NK-92 (cell line): Measurements from ENCODE around the gene PPP1R3F.

Experiments
- DNase-seq: peaks from one replicate; lab custom pipeline; 2025; ENCODE audit not compliant: unreplicated experiment; lab: John Stamatoyannopoulos, UW

Gene PPP1R3F

GRCh38 chrX:49269767-49270248 is at the start of gene PPP1R3F:
Gene PPP1R3F (plus strand): TSS chrX:49269793. CDS start chrX:49269870, 77 bp downstream.
- DNase-seq = no peak

- DNase-seq = no peak
Measured at GRCh38 chrX:49220100-49220499, 49.5 kb upstream of the PPP1R3F start.

DNA sequence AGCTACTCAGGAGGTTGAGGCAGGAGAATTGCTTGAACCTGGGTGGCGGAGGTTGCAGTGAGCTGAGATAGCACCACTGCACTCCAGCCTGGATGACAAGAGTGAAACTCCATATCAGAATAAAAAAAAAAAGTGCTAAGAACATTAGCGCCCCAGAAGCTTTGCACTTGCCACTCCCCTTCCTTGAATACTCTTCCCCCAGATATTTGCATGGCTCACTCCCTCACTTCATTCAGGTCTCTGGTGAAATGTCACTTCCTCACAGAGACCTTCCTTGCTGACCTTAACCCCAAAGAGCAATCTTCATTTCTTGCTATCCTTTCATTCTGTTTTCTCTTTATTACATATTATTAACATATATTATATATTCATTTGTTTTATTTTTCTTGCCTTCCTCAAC is 47.7 kb upstream of the PPP1R3F start:
- no peak for DNase-seq

DNA sequence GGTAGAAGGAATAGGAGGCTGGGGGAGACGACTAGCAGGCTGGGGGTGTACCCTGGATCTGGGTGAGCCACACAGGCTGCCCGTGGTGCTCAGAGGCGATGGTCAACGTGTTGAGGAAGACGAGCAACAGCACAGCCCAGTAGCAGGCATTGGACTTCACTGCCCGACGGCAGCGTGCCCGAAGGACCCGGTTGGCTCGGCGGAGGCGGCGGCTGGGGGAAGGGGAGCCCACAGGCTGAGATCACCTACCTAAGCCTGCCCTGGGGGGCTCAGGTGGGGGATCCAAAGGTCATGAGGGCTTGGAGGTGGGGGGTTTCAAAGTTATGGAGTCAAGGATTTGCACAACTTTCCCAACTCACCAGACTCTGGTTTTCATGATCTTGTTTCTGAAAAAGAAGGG is 43.7 kb upstream of the PPP1R3F start:
- DNase-seq = no peak

DNA sequence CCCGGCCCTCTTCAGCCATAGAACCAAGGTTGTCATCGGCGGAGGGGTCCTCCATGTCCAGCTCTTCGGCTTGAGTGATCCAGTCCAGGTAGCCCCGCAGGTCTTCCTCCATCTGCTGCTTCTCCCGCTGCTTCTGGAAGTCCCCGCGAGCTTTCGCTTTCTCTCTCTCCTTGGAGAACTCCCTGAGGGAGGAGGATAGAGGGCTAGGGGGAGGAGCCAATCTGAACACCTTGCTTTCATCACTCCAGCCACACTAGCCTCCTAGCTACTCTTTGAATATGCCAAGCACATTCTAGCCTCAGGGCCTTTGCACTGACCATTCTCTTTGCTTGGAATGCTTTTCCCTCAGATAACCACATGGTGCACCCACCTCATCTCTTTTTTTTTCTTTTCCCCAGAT is 42.6 kb upstream of the PPP1R3F start:
- no peak for DNase-seq

DNA sequence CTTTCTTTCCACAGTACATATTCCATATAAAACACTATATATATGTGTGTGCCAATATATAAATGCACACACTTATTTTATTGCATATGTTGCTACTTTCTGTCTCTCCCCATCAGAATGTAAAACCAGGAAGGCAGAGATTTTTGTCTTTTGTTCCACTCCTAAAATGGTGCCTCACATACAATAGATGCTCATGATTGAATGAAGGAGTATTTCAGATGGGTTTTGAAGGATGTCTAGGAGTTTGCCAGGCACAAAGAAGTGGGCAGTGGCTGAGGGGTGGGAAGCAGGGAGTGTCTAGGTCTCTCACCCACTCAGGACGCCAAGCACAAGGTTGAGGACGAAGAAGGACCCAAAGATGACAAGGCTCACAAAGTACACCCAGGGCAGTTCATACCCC is 41.9 kb upstream of the PPP1R3F start:
- no peak for DNase-seq

- DNase-seq = no peak
Measured at GRCh38 chrX:49228185-49228584, 41.4 kb upstream of the PPP1R3F start.

- no peak for DNase-seq
Measured at GRCh38 chrX:49230500-49231232, 38.9 kb upstream of the PPP1R3F start.

- DNase-seq = no peak
Measured at GRCh38 chrX:49231333-49232000, 38.1 kb upstream of the PPP1R3F start.

DNA sequence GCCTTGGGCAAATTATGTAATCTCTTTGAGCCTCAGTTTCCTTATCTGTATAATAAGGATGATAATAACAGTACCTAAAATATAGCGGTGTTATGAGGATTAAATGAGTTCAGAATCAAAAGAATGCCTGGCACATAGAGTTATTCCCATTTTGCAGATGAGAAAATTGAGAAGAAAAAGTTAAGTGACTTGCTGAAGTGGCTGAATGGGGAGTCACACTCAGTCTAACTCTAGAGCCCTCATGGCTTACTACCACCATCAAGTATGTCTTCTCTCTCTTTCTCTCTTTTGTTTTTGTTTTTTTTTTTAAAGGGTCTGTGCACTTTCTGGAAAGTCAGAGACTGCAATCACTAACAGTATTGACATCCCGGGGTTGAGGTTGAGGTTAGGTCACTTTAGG is 37.1 kb upstream of the PPP1R3F start:
- no peak for DNase-seq

GRCh38 chrX:49233176-49233575 is 36.4 kb upstream of the PPP1R3F start, which contains the start of gene CACNA1F:
Gene CACNA1F (minus strand): TSS chrX:49233340. CDS start chrX:49233309, 31 bp downstream.
- no peak for DNase-seq

- DNase-seq = no peak
Measured at GRCh38 chrX:49233887-49234555, 35.6 kb upstream of the PPP1R3F start.

- DNase-seq = no peak
Measured at GRCh38 chrX:49237060-49237459, 32.5 kb upstream of the PPP1R3F start.

- DNase-seq = no peak
Measured at GRCh38 chrX:49238735-49239134, 30.9 kb upstream of the PPP1R3F start.

DNA sequence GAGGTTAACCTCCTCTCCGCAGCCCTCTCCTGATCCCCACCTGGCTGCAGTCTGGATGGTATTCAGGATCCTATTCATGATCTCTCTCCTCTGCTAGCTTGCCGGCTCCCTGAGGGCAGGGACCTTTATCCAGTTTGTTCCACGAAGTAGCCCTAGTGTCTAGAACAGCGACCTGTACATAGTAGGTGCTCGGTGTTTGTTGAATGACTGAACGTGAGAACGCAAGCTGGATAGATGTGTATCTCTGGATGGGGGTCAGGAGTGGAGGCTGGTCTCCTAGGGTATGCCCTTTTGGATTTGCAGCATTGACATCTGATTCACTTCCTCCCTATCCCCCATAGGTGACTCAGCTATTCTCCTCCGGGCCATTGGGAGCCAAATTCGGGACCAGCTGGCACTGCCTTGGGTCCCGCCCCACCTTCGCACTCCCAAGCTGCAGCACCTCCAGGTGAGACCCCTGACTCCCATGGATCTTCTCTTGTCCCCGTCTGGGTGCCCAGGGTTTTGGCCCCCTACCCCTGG is 27.0 kb upstream of the PPP1R3F start:
- no peak for DNase-seq

DNA sequence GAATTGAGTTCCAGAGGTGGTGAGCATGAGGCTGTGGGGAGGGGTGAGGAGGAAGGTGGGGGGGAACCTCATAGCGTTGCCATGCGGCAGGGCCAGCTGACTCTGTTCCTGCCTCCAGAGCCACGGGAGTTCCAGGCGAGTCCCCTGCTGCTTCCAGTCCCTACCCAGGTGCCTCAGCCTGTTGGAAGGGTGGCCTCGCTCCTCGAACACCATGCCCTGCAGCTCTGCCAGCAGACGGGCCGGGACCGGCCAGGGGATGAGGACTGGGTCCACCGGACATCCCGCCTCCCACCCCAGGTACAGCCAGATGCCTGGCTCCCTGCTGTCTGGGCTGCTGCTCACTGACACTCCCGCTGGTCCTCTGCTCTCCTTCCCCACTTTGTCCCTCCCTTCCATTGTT is 26.4 kb upstream of the PPP1R3F start:
- no peak for DNase-seq

- no peak for DNase-seq
Measured at GRCh38 chrX:49244207-49244606, 25.4 kb upstream of the PPP1R3F start.

DNA sequence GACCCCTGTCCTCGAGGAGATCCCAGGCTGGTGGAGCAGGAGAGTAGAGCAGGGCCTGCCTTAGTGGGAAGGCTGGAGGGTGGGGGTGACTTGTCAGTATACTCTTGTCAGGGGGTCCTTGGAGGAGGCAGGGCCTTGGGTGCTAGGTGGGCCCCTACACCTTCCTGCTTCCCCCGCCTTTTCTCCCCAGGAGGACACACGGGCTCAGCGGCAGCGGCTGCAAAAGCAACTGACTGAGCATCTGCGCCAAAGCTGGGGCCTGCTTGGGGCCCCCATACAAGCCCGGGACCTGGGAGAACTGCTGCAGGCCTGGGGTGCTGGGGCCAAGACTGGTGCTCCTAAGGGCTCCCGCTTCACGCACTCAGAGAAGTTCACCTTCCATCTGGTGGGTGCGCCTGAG is 23.1 kb upstream of the PPP1R3F start:
- DNase-seq = no peak

DNA sequence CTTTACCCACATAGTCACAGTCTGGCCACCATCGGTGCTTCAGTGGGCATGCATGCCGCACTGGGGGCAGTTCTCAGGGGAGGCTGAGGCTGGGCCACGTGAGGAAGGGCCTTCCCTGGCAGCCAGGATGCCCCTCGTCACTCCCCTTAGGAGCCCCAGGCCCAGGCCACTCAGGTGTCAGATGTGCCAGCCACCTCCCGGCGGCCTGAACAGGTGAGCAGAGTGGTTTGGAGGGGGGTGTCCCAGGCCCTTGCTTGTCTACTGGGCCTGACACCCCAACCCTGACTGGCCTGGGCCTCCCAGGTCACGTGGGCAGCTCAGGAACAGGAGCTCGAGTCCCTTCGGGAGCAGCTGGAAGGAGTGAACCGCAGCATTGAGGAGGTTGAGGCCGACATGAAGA is 22.2 kb upstream of the PPP1R3F start:
- no peak for DNase-seq

DNA sequence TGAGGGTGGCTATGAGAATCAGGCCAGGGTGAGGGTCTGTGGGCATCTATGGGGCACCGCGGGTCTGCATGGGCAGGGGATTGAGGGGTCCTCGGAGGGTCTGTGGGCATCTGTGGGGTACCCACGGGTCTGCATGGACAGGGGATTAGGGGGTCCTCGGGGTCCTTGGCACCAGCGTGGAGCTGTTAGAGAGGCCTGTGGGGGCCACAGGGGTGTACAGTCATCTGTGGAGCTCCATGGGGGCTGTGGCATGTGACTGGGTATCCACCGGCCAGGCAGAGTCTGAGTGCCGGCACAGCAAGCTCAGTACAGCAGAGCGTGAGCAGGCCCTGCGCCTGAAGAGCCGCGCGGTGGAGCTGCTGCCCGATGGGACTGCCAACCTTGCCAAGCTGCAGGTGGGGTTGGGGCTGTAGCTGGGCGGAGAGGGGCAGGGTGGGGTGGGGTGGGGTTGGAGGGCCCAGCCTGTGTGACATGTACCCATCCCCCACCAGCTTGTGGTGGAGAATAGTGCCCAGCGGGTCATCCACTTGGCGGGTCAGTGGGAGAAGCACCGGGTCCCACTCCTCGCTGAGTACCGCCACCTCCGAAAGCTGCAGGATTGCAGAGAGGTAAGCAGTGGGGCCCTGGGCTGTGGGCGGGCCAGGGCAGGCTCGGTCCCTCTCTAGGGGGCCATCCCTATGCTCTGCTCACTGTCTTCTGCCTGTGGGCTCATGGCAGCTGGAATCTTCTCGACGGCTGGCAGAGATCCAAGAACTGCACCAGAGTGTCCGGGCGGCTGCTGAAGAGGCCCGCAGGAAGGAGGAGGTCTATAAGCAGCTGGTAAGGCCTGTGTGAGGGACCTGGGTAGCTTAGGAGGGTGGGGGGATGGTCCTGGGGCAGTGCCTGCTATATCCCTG is 21.4 kb upstream of the PPP1R3F start:
- DNase-seq = no peak

DNA sequence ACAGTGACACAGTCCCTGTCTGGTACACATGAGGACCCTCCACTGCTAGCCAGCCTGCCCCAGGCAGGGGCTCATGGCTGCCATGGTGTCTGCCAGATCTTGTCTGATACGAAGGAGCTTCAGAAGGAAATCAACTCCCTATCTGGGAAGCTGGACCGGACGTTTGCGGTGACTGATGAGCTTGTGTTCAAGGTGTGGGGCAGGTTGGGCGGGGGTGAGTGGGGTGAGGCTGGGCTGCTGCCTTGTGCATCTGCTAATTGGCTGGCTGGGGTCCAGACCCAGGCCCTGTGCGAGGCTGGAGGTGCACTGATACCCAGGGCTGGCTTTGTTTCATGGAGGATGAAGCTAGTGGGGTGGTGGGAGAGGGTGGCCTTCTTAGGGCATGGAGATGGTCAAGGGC is 20.5 kb upstream of the PPP1R3F start:
- no peak for DNase-seq
